H1 (cell line): ENCODE data around the gene PROZ. TPM values are rescaled to one million over a fixed set of nuclear protein-coding genes. Genes with fewer than 3 reads are reported as not detected.

Source experiments
- CTCF ChIA-PET: fragments of 300-600 bp; sonication (Branson Sonifier 250); formaldehyde crosslinking; loops from one replicate; lab custom pipeline; 2021; ENCODE audit not compliant: partially characterized antibody; lab: Charles Lee
- POLR2A ChIA-PET: fragments of 300-600 bp; sonication (Branson Sonifier 250); formaldehyde crosslinking; loops from one replicate; lab custom pipeline; 2021; ENCODE audit warnings: inconsistent platforms; ENCODE audit not compliant: partially characterized antibody; lab: Charles Lee
- DNase-seq, 2 experiments: peaks; one replicate each; pipeline versions ENCODE4 v3.0.0 to v3.0.0-alpha.2; 2010 to 2022; ENCODE audit warnings: low spot score in 2 of 2, low read depth in 1 of 2, mixed read lengths in 1 of 2
- FAIRE-seq: peaks from 2 replicates; lab custom pipeline; 2011; peaks lifted over from hg19 to GRCh38; lab: Jason Lieb, UNC
- H2AFZ ChIP-seq: 2 replicates; pipeline ENCODE4 v1.8.1; 2012; ENCODE audit warnings: low read length, inconsistent platforms
- H2AK5ac ChIP-seq: 2 replicates; pipeline ENCODE4 v1.6.1; 2013; ENCODE audit warnings: low read depth, low read length
- H2BK120ac ChIP-seq: replicated peaks from 2 replicates; pipeline ENCODE3; 2013; ENCODE audit warnings: low read depth, low read length, inconsistent platforms
- H2BK12ac ChIP-seq: 2 replicates; pipeline ENCODE4 v1.6.1; 2013; ENCODE audit warnings: low read depth, low read length
- H2BK15ac ChIP-seq: 2 replicates; pipeline ENCODE4 v1.6.1; 2013; ENCODE audit warnings: low read length
- H2BK20ac ChIP-seq: 2 replicates; pipeline ENCODE4 v1.6.1; 2013; ENCODE audit warnings: low read length
- H2BK5ac ChIP-seq: 2 replicates; pipeline ENCODE4 v1.6.1; 2013; ENCODE audit warnings: low read depth, low read length
- H3K14ac ChIP-seq: 2 replicates; pipeline ENCODE4 v1.6.1; 2013; ENCODE audit warnings: inconsistent platforms; ENCODE audit not compliant: insufficient read length
- H3K18ac ChIP-seq: 2 replicates; pipeline ENCODE4 v1.6.1; 2013; ENCODE audit warnings: low read length; ENCODE audit errors: extremely low read depth
- H3K23ac ChIP-seq: 2 replicates; pipeline ENCODE4 v1.6.1; 2013; ENCODE audit warnings: inconsistent platforms; ENCODE audit not compliant: insufficient read length
- H3K23me2 ChIP-seq: 2 replicates; pipeline ENCODE4 v1.6.1; 2013; ENCODE audit warnings: low read depth, low read length
- H3K27ac ChIP-seq: 2 replicates; pipeline ENCODE4 v1.6.1; 2011; ENCODE audit warnings: low read depth, low read length, inconsistent platforms
- H3K27me3 ChIP-seq, 4 experiments: replicated peaks in 1 of 4; 1 replicate in 1 of 4; 2 replicates in 3 of 4; pipeline versions ENCODE4 v1.6.1 to v1.8.1; 2011 to 2013; ENCODE audit warnings: low read length in 3 of 4, mild to moderate bottlenecking in 3 of 4, inconsistent platforms in 2 of 4, mixed read lengths in 2 of 4, moderate library complexity in 1 of 4; ENCODE audit not compliant: control insufficient read depth in 3 of 4, insufficient read depth in 3 of 4; ENCODE audit errors: extremely low read depth in 1 of 4
- H3K36me3 ChIP-seq, 4 experiments: 2 replicates each; pipeline versions ENCODE4 v1.6.1 to v1.8.1; 2011 to 2013; ENCODE audit warnings: mild to moderate bottlenecking in 4 of 4, low read length in 3 of 4, moderate library complexity in 2 of 4, control low read depth in 1 of 4, inconsistent platforms in 1 of 4; ENCODE audit not compliant: insufficient read depth in 4 of 4, control insufficient read depth in 2 of 4
- H3K4ac ChIP-seq: replicated peaks from 2 replicates; pipeline ENCODE3; 2013; ENCODE audit warnings: low read length, low read depth, mixed read lengths, inconsistent platforms; ENCODE audit not compliant: insufficient read length
- H3K4me1 ChIP-seq, 4 experiments: replicated peaks in 1 of 4; 1 replicate in 1 of 4; 2 replicates in 3 of 4; pipeline versions ENCODE4 v1.6.1 to v1.8.1; 2011 to 2013; ENCODE audit warnings: low read length in 3 of 4, inconsistent platforms in 2 of 4, mixed read lengths in 1 of 4; ENCODE audit not compliant: insufficient read depth in 4 of 4, control insufficient read depth in 3 of 4
- H3K4me2 ChIP-seq, 2 experiments: 2 replicates each; pipeline versions ENCODE4 v1.6.1 to v1.8.1; 2011 to 2013; ENCODE audit warnings: low read depth in 2 of 2, low read length in 2 of 2, control low read depth in 1 of 2, inconsistent platforms in 1 of 2, mild to moderate bottlenecking in 1 of 2; ENCODE audit not compliant: insufficient read depth in 1 of 2
- H3K4me3 ChIP-seq, 4 experiments: fragments of 200-600, 300-600 bp in 1 of 4; sonication (generic), shearing (Covaris generic), sonication (Bioruptor Twin) in 1 of 4; 2 replicates each; pipeline versions ENCODE4 v1.5.1 to v1.8.1; 2011 to 2016; ENCODE audit warnings: low read length in 4 of 4, low read depth in 3 of 4, control low read depth in 2 of 4, inconsistent platforms in 2 of 4, mild to moderate bottlenecking in 2 of 4, mixed read lengths in 1 of 4, moderate library complexity in 1 of 4; ENCODE audit not compliant: insufficient read depth in 2 of 4; ENCODE audit errors: extremely low read depth in 1 of 4
- H3K56ac ChIP-seq: replicated peaks from 2 replicates; pipeline ENCODE3; 2013; ENCODE audit warnings: low read depth, mild to moderate bottlenecking, mixed read lengths, low read length, inconsistent platforms; ENCODE audit not compliant: insufficient read length
- H3K79me1 ChIP-seq: 2 replicates; pipeline ENCODE4 v1.6.1; 2013; ENCODE audit warnings: low read depth, low read length, control low read depth
- H3K79me2 ChIP-seq, 2 experiments: 2 replicates each; pipeline versions ENCODE4 v1.6.1 to v1.8.1; 2012 to 2013; ENCODE audit warnings: low read length in 2 of 2, mild to moderate bottlenecking in 2 of 2, inconsistent platforms in 1 of 2; ENCODE audit not compliant: insufficient read depth in 2 of 2, control insufficient read depth in 1 of 2
- H3K9ac ChIP-seq, 4 experiments: replicated peaks in 1 of 4; 1 replicate in 1 of 4; 2 replicates in 3 of 4; pipeline versions ENCODE4 v1.6.1 to v1.8.1; 2011 to 2013; ENCODE audit warnings: low read depth in 3 of 4, low read length in 3 of 4, control low read depth in 2 of 4, mild to moderate bottlenecking in 2 of 4, moderate library complexity in 2 of 4, inconsistent platforms in 1 of 4; ENCODE audit errors: extremely low read depth in 1 of 4
- H3K9me3 ChIP-seq, 2 experiments: 2 replicates each; pipeline versions ENCODE4 v1.6.1 to v1.8.1; 2012 to 2013; ENCODE audit warnings: mild to moderate bottlenecking in 2 of 2, moderate library complexity in 2 of 2, control low read depth in 1 of 2, inconsistent platforms in 1 of 2, low read depth in 1 of 2, low read length in 1 of 2, mixed read lengths in 1 of 2; ENCODE audit not compliant: insufficient read depth in 2 of 2
- H4K20me1 ChIP-seq, 2 experiments: replicated peaks in 1 of 2; 2 replicates each; pipeline versions ENCODE3 to v1.8.1; 2011 to 2013; ENCODE audit warnings: inconsistent platforms in 2 of 2, low read length in 2 of 2, mild to moderate bottlenecking in 1 of 2; ENCODE audit not compliant: insufficient read depth in 2 of 2, control insufficient read depth in 1 of 2
- H4K5ac ChIP-seq: 2 replicates; pipeline ENCODE4 v1.6.1; 2013; ENCODE audit warnings: low read length, low read depth, mixed read lengths, inconsistent platforms; ENCODE audit not compliant: insufficient read length
- H4K8ac ChIP-seq: 2 replicates; pipeline ENCODE4 v1.8.0; 2013; ENCODE audit warnings: mild to moderate bottlenecking, moderate library complexity, low read length, inconsistent platforms; ENCODE audit not compliant: insufficient read depth; ENCODE audit errors: extremely low read depth
- H4K91ac ChIP-seq: replicated peaks from 2 replicates; pipeline ENCODE3; 2013; ENCODE audit warnings: low read length, mixed read lengths, inconsistent platforms; ENCODE audit not compliant: insufficient read length
- CEBPB ChIP-seq: IDR thresholded peaks from 2 replicates; pipeline ENCODE4 v1.6.1; 2012; ENCODE audit warnings: low read depth, low read length
- E2F6 ChIP-seq: IDR thresholded peaks from 2 replicates; pipeline ENCODE4 v1.6.1; 2012; ENCODE audit warnings: inconsistent platforms
- FOSL1 ChIP-seq: IDR thresholded peaks from 2 replicates; pipeline ENCODE4 v1.6.1; 2011; ENCODE audit warnings: mild to moderate bottlenecking, low read depth, low read length, moderate library complexity; ENCODE audit not compliant: insufficient read depth
- KDM1A ChIP-seq: fragments of 200-600, 300-600 bp; sonication (generic); IDR thresholded peaks from 2 replicates; pipeline ENCODE4 v1.7.1; 2016; ENCODE audit warnings: mild to moderate bottlenecking, low read length, borderline replicate concordance
- KDM4A ChIP-seq: IDR thresholded peaks from one replicate; pipeline ENCODE4 v1.7.1; 2012; ENCODE audit warnings: low read depth, mild to moderate bottlenecking, moderate library complexity, low read length, inconsistent platforms; ENCODE audit not compliant: severe bottlenecking
- KDM5A ChIP-seq: fragments of 200-600 bp; IDR thresholded peaks from 2 replicates; pipeline ENCODE4 v1.7.1; 2012; ENCODE audit warnings: mild to moderate bottlenecking, low read length, inconsistent platforms, mixed read lengths
- MAX ChIP-seq: IDR thresholded peaks from 2 replicates; pipeline ENCODE4 v1.6.1; 2012; ENCODE audit warnings: inconsistent platforms
- RXRA ChIP-seq: IDR thresholded peaks from 2 replicates; pipeline ENCODE4 v1.6.1; 2011; ENCODE audit warnings: low read depth, mild to moderate bottlenecking, low read length, moderate library complexity; ENCODE audit not compliant: insufficient read depth
- WGBS, 2 experiments: shearing (Covaris generic) in 1 of 2; methylation state at CpG; one replicate each; pipeline versions ENCODE4 v1.1.6 to v1.1.7; 2013 to 2015; ENCODE audit warnings: low lambda C conversion rate in 2 of 2, mixed read lengths in 2 of 2, inconsistent platforms in 1 of 2, low coverage in 1 of 2, missing lambda C conversion rate in 1 of 2; ENCODE audit not compliant: insufficient replicate concordance in 2 of 2, insufficient coverage in 1 of 2, insufficient read length in 1 of 2; ENCODE audit errors: extremely low coverage in 1 of 2, missing lambda C conversion rate in 1 of 2; 5-methylcytosine and 5-hydroxymethylcytosine counted together
- polyA plus RNA-seq, 7 experiments: library from polyadenylated mRNA; depleted of rRNA in 3 of 7; stranded (reverse) in 5 of 7; unstranded in 2 of 7; fragments of >200 nt in 5 of 7; fragments of 200-250 nt in 2 of 7; gene quantifications; 1 replicate in 5 of 7; 2 replicates in 1 of 7; 4 replicates in 1 of 7; pipeline versions ENCODE4 v1.2.1 to v1.2.3, GENCODE V29; 2011 to 2013; ENCODE audit warnings: missing spikeins in 2 of 7, mixed read lengths in 2 of 7
- total RNA-seq: library from RNA; stranded (reverse); fragmentation: NEBNext Ultra II Directional; extraction: Animal tissue kit (Norgen Biotek cat#: 25700); gene quantifications from 2 replicates; pipeline ENCODE4 v1.2.1, GENCODE V29; 2021

PROZ gene
- total and polyA plus RNA-seq, 2 of the 8 experiments (the other 6 are each of a cell fraction or from before 2014, with no cell fraction given): not detected

GRCh38 chr13:113129480-113129879 lies 29.0 kb upstream of the PROZ start:
- no peak overlapping the region for H2BK20ac ChIP-seq
- H4K5ac ChIP-seq: no peak overlapping the region
- H3K27me3 ChIP-seq: no peaks in the 10 kb centered on the region
- POLR2A ChIA-PET: interaction anchor here (1.4 to 2.0 kb wide), 2 partner anchors 13 to 15 kb away, joined by 4 read pairs; no protein-coding TSS in a partner anchor
- H4K91ac ChIP-seq: no peak overlapping the region
- peak overlapping the region; percentile 67; the same call in 1 of the 2 replicates for H2AFZ ChIP-seq
- H3K23ac ChIP-seq: no peak overlapping the region
- H2AK5ac ChIP-seq: no peak overlapping the region
- FAIRE-seq (no peak), DNase-seq (no peak)
- no peaks in the 10 kb centered on the region for H3K79me2 ChIP-seq
- CTCF ChIA-PET: interaction anchor here (1.8 kb wide), 1 partner anchor 14 kb away, joined by 6 read pairs; no protein-coding TSS in a partner anchor
- no peak overlapping the region for H3K27ac ChIP-seq
- peak overlapping the region; percentile 15; the same call in 1 of the 2 replicates for H3K18ac ChIP-seq
- H3K4me3 ChIP-seq: no peak overlapping the region
- H3K4me2 ChIP-seq: peak overlapping the region; percentile 25 to 33; a peak in 2 of 4 replicates
- H3K4me1 ChIP-seq: peaks cover 0 to 6% (median 0%) of the 10 kb centered on the region in 4 experiments; a peak in 2 of 7 replicates
- 77% methylated on average over 25 of the region's 27 CpGs; no CpG with 5 or more reads in 1 of the 2 experiments for WGBS, 2 experiments
- H2BK15ac ChIP-seq: no peak overlapping the region
- H2BK5ac ChIP-seq: no peak overlapping the region
- no peak overlapping the region for H2BK120ac ChIP-seq
- no peaks in the 10 kb centered on the region for H3K36me3 ChIP-seq
- no peak overlapping the region for H3K14ac ChIP-seq
- H3K4ac ChIP-seq: no peak overlapping the region
- no peak overlapping the region for H4K8ac ChIP-seq
- TF ChIP-seq E2F6 (0 out of 2 replicates have a peak, but pooled peaks have one; percentile 15), KDM5A (no peak), FOSL1 (no peak), KDM4A (no peak), RXRA (no peak), MAX (peak; percentile 15; the same call in 1 of the 2 replicates), KDM1A (no peak), CEBPB (no peak)
- H2BK12ac ChIP-seq: no peak overlapping the region
- no peaks in the 10 kb centered on the region for H3K23me2 ChIP-seq
- H3K56ac ChIP-seq: no peak overlapping the region
- no peaks in the 10 kb centered on the region for H3K79me1 ChIP-seq
- no peaks in the 10 kb centered on the region for H3K9me3 ChIP-seq
- no peak overlapping the region for H3K9ac ChIP-seq
- H4K20me1 ChIP-seq: no peaks in the 10 kb centered on the region
